Activated gamma-delta T cell (primary cell): ENCODE measurements around the gene CTBP1.

Experiments used
- DNase-seq: peaks from one replicate; lab custom pipeline; 2025; lab: John Stamatoyannopoulos, UW

CTBP1 gene

DNA sequence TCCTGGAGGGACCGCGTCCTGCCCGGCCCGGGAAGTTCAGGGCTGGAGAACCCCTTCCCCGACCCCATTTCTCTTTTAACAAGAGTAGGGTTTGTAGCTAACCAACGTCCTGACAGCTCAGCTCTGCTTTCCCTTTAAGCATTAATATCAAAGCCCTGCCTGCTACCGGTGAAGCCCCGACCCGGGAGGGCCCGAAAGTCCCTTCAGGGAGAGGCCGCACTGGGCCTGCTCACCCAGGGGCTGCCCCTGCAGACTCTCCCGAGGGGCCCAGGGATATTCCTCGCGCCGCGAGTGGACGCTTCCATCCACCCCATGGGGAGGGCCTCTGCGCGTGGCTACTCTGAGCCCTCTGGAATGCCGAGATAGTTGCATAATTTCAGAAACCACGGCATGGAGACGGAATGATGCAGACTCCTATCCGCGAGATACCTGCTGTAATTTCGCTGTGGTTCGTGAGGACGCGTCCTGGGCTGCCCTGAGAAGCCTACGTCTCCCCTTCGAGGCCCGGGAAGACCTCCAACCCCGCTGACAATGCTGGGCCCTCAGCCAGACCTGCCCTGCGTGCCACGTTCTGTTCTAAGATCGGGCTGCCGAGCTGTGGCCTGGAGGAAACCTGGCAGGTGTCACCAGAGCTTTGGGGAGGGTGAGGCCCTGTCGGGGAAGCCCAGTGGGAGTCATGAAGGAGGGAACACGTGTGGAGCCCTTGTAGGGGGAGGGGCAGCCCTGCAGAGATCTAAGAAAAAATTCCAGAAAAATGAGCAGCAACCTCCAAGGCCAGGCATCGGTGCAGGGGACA lies 999 bp upstream of the CTBP1 start:
- DNase-seq: peak; percentile 47

DNA sequence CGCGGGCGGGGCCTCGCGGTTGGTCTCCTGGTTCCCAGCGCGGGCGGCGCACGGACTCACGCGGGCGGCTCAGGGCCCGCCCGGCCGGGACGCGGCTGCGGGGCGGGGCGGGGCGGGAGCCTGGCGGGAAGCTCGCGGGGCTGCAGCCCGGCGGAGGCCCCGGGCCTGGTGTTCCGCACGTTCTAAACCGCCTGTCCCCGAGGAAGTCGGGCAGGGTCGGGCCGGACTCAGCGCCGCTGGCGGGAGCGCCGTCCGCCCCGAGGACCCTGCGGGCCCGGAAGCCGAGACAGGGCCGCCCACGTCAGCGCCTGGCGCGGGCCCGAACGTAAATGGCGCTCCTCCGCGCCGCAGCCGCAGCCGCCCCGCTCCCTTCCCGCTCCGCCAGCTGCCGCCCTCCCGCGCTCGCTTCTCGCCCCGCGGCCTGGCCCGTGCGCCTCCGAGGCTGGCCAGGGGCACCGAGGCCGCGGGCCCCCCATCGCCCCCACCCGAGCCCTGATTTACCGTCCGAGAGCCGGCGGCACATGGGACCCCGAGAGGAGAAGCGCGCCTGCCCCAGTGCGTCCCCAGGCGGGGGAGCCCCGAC lies 309 bp upstream of the CTBP1 start:
- peak; percentile 81 for DNase-seq

DNA sequence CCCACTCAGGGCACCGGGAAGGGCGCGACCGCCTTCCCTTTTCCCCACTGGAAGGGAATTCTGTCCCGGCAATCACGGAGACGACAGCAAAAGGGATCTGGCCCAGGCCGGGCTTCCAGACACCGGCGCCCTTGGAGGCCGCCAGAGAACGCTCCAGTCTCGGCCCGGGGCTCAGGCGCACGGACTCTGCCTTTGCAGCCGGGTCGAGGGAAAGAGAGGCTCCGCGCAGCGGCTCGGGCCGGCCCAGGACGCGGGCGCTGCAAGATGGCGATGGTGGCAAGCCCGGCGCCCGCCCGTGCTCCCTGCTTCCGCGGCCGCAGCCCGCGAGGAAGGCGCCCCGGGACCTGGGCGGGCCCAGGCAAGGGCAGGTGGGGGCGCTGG lies 1.1 kb downstream of the CTBP1 start:
- no peak for DNase-seq

DNA sequence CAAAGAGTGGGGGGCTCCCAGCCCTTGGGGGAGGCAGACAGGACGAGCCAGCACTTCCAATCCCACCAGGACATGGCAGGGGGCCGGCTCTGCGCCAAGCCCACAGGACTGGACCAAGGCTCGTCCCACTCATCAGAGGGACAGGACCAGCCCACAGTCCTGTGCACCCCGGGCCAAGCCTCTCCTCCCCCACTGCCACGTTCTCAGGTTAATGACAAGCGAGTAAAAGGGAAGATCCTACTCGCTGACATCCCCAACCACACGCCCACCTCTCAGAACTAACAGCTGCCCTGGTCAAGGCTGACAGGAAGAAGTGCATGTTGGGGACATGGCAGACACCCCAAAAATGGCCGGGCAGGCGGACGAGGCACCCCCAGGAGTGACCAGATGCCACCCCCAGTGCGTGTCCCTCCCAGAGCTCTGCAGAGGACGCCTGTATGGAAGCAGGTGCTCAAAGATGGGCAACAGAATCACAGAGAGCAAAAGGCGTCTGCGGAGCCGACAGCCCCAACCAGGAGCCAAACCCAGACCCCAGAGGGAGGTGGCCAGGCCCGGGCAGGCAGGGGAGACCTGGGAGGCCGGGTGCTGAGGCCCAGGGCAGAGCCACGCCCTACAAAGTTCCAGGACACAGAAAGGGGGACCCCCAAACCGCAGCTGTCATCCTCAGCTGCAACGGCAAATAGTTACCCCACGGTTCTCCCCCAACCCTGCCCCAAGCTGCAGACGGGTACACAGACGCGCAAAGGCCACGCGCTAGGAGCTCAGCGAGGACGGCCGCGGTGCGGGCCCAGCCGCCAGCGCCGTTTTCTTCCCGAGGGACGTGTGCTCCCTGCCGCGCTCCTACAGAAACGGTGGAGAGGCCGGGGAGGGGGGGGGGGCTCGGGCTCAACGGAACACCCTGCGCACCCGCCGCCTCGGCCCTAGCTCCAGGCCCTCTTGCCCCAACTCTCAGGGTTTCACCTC lies 1.7 kb downstream of the CTBP1 start:
- no peak for DNase-seq

DNA sequence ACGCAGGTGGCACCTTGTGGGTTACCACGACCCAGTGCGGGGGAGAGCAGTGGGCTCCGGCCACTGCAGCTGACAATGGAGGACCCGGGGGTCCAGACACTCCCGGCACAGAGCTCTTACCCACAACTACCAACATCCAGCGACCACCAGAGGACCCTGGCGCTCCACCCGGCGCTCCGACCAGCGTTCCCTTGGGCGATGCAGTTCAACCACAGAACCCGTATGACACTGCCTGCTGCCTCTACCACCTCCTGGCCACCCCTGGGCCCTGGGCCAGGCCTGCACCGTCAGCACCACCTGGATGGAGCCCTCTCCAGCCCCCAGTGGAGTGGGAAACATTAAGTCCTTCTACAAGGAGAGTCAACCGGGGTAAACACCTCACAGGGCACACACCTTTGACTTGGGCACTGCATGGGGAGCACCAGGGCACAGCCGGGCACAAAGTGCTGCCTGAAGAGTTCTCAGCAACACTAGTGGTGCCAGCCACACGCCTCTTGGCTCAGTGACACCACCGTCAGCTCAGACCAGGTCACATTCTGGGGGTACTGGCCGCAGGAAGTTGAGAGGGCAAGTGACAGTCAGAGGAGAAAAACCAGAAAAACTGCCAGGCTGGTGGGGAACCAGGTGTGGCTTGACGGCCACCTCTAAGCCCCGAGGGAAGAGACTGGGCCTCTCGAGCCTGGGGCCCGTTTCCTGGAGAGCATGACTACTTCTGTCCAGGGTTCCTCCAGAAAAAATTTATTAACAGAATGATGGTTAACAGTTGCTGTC lies 2.6 kb downstream of the CTBP1 start:
- DNase-seq: no peak

DNA sequence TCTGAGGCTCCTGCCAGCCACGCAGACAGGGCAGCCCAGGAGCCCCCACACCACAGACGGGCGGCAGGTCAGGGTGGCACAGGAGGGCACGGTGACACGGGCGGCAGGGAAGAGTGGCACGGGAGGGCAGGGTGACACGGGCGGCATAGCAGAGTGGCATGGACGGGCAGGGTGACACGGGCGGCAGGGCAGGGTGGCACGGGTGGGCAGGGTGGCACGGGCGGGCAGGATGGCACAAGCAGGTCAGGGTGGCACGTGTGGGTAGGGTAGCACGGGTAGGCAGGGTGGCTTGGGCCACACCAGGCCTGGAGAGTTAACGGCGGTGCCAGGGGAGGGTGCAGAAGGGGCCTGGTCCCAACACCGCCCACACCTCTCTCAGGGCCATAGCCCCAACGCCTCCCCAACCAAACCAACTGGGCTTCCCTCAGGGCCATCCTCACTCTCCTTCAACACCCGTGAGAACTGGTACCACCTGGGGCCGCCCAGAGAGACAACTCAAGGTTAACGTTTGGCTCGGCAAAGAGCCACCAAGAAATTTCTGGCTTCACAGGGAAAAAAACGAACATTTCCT lies 3.4 kb downstream of the CTBP1 start:
- no peak for DNase-seq

DNA sequence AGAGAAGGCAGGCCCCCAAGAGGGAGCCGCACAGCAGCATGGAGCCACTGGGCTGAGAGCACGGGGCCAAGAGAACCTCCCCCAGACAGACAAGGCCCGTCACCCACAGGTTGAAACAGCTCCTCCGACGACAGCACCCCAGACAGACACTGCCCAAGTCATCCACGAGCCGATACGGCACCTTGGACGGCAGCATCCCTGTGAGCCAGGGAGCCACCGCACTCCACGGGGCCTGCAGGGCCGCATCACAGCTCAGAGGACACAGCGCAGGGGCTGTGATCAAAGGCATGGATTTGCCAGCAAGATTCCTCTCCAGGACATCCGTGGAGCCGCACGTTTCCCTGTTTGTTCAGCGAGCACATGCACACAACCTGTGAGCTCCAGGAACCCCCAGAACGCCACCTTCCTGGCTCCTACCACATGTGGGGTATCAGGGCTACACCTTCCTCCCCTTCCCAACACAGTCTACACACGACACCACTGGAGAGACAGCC lies 3.9 kb downstream of the CTBP1 start:
- no peak for DNase-seq

DNA sequence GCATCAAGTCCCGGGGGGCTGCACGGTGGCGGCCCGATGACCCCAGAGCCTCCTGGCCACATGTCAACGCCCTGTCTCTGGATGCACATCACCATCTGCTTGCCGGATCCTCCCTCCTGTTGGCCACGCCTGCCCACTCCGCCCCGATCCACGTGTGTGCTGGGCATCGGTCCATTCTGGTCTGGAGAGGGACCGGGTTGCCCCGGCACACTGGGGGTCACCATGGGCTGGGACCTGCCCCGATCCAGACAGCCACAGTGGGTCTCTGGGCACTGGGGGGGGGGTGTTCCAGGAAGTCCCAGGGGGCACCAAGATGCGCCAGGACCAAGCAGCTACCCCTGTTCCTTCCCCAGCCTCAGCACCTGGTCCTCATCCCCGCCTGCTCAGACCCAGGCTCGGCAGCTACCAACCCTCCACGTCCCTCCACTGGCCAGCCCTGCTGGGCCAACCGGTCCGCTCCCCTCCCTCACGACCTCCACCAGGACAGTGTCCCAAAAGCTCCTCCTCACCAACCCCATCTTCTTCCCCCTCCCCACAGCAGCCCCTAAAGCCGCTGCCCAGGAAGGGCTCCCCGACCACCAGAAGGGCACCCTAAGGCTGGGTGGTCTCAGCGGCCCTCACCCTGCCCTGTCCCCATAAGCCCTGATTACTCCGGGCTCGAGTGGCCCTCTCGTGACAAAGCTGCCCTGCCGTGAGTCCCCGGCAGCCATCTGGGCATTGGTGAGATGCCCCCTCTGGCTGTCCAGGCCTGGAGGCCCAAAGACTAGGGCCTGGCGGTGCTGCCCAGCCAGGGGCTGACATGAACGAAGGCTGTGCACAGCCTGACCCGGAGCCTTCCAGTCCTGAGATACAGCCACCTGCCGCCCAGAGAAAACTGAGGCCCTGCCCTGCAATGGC lies 4.6 kb downstream of the CTBP1 start:
- DNase-seq: no peak

DNA sequence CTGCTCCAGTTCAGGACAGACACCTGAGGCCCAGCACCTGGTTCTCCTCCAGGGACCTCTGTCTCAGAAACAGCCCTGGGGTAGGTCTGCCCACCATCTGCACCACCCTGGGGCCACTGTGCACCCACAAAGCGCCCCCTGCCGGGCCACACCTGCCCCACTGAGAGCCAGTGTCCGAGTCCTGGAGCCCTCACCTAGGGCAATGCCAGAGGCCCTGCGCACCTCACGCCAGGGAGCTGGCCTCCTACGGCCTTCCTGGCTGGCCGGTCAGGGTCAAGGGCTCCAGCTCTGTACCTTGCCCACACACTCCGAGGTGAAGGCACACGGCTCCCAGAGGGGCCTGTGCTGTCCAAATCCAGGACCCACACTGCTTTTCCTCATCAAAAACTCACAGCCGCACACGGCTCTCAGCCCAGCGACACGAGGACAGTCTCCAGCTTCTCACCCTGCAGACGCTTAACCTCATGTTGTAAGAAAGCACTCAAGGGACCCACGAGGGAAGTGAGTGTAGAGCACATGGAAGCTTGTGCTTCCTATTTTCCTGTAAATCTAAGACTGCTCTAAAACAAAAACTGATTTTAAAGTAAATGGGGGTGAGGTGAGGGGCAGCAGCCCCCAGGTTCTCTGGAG lies 5.4 kb downstream of the CTBP1 start:
- no peak for DNase-seq

DNA sequence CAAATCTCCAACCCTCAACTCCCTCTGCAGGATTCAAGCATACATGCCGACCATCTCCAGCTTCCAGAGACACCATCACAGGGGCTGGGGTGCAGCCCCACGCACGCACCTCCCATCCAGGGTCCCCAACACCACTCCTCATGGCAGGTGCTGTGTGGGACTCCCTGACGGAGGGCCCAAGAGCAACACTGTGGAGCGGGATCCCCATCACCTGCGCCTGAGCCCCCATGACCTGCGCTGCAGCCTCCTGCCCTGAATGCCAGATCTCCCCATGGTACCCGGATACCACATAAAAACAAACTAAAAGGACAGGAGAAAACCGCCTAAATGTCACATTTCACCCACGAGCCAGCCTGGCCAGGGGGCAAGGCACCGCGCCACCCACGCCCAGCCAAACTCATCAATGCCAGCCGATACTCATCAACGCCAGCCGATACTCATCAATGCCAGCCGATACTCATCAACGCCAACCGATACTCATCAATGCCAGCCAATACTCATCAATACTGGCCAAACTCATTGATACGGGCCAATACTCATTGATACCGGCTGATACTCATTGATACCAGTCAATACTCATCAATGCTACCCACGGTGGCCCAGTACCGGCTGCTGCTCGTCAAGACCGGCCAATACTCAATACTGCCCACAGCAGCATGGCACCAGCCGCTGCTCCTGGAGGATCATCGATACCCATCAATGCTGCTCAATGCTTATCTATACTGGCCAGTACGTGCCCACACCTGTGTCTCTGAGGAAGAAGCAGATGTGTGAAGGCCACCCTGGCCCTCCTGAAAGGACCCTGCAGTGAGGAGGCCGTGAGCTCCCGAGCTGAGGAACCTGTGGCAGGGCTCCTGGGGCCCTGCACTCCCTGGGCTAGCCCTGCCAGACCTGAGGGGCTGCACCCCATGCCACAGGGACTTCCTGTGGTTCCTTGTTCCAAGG lies 6.2 kb downstream of the CTBP1 start:
- DNase-seq: no peak

DNA sequence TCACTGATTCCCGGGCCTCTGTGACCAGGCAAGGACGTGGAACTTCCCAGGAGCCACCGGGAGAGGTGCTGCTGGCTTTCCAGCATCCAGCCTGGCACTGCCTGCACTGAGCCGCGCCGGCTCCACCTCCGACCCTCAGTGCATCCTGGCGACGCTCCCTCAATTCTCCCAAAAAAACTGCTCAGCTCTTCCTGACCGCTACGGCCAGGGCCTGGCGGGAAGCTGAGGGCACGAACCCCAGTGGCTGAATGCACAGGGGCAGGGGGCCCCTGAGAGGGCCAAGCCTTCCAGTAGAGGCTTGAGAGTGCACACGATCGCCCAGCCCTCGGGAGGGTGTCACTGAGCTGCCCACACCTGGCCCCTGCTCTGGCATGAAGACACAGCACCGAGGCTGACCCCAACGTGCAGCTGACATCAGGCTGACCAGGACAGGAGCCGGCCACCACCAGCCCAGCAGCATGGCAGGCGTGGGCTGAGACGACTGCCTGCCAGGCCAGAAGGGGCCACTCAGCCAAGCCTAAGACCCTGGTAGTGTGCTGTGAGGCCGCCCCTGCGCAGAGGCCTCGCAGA lies 6.9 kb downstream of the CTBP1 start:
- DNase-seq: no peak

DNA sequence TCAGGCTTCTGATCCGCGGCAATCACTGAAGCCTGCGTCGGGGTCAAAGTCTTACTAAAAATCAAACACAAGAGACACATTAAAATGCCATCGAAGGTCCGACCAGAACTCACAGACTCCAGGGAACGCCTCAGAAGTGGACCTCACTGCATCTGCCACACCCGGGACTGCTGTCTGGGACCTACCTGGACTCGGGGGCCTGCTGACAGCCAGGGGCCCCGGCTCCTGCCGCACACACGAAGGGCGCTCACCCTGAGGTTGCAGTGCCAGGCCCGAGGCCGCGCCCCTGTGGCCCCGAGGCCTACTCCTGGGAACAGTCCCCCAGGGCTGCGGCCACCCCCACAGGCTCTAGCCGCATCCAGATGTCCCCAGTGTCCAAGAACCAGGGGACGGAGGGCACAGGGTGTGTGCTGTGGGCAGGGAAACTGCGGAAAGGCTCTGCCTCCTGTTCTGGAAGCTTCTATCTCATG lies 7.4 kb downstream of the CTBP1 start:
- no peak for DNase-seq

DNA sequence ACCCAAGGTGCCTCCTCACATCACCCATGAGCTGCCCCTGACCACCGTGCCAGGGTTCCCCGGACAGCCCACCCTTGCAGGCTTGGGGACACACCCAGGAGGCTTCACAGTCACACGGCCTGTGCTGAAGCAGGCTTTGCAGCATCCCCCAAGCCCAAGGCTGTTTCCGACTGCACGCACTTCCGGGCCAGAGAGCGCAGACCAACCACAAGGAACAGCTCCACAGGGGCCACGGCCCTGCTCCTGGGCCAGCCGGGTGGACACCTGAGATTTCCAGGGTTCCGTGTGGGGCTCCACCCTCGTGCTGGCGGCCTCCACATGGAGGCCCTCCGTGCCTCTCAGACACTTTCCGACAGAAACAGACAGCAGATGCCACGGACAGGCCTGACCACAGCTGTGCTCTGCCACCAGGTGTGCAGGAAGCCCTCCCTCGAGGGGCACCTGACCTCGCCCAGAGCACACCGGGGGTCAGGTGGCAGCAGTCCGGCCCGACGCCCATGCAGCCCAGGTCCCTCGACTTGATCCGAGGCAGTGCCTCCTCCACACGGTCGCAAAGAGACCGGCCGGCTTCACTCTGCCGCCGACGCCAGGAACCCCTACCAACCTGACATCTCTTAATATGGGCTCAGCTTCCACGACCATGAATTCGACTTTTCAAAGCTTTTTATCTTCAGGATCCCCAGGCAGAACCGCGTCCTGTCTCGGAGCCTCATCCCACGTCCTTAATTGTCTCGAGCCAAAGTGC lies 8.0 kb downstream of the CTBP1 start:
- no peak for DNase-seq

DNA sequence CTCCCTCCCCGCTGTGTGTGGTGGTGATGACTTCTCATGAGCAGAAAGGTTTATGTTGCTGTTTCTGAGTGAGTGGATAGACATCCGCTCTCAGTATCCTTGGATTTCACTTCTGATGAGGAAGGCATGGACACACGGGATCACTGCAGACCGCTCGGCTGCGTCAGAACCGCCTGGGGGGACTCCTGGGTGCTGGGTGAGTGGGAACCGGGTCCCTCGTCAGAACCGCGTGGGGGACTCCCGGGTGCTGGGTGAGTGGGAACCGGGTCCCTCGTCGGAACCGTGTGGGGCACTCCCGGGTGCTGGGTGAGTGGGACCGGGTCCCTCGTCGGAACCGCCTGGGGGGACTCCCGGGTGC lies 9.0 kb downstream of the CTBP1 start:
- DNase-seq: no peak

DNA sequence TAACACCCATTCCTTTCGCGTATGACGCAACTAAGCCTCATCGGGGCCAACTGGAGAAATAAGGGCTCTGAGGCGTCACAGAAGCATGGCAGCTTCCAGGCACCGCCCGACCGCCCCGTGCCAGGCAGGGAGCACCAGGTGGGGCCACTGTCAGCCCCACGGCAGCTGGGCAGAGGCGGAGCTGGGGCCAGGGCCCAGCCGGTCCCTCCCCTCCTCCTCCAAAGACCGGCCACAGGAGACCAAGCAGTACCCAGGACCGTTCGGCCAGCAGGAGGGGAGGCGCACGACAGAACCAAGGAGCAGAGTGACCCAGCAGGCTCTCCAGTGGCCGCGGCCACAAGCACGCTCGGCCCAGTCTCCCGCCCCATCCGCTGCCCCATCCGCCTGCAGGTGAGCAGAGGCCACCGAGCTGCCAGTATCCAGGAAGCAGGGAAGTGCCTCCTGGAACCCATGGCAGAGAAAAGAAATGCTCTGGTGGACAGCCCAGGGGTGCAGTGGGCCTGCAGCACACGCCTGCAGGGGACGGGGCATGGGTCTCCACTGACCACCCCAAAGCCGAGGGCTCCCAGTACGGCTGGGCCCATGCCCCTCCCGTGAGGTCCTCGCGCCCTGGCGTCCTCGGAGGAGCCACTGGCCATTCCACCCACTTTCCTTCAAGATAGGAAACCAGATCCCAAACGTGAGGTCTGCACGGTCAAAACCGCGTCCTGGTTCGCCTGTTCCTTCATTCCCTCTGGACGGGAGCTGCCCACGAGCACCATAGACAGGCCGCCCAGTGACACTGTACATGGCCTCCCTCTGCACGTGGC lies 9.6 kb downstream of the CTBP1 start:
- DNase-seq: no peak

DNA sequence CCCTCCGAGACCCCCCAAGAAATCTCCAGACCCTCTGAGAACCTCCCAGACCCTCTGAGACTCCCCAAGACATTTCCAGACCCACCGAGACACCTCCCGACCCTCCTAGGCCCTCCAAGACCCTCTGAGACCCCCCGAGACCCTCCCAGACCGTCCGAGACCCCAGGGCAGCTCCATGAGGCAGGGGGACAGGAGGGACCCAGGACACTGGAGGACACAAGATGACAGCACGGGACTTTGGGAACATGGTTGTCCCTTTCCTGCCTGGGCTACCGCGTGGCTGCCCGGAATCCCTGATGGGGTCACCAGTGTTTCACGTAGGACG lies 10.3 kb downstream of the CTBP1 start:
- no peak for DNase-seq
